ENCODE measurements around the gene ABLIM2. TPM values are rescaled to one million over a fixed set of nuclear protein-coding genes. Genes with fewer than 3 reads are reported as not detected.

The ABLIM2 gene
- total and polyA plus RNA-seq, 2 of the 8 experiments (the other 6 are each of a cell fraction or from before 2014, with no cell fraction given), result 2.8 to 3.0 TPM

GRCh38 chr4:7956934-7957656 is 201.5 kb downstream of the ABLIM2 start:
- FAIRE-seq, result no peak
- CTCF ChIA-PET (ENCODE audit: partially characterized antibody), result interaction anchor here (0.5 to 2.3 kb wide), 16 partner anchors 9 to 797 kb away, joined by 3 to 7 read pairs (median 3); partner anchors contain the start of gene AFAP1
- peak overlapping the region; percentile 60; the same call in 1 of the 2 replicates for H2BK12ac ChIP-seq (ENCODE audit: low read depth, low read length)

More at GRCh38 chr4:7956934-7957656, 201.5 kb downstream of the ABLIM2 start:
- H4K8ac ChIP-seq (ENCODE audit: extremely low read depth, insufficient read depth, low read length), result no peak overlapping the region
- DNase-seq (ENCODE audit: low read depth in 1 of 2, low spot score in 2 of 2), result no peak
- no peak overlapping the region for H4K91ac ChIP-seq (replicated peaks; ENCODE audit: insufficient read length, low read length)
- 0 out of 2 replicates have a peak overlapping the region, but pooled peaks have one; percentile 61 for H2BK20ac ChIP-seq (ENCODE audit: low read length)
- H3K4me1 ChIP-seq (replicated peaks in 1 of 4; ENCODE audit: control insufficient read depth in 3 of 4, insufficient read depth in 4 of 4, low read length in 3 of 4), result peaks cover 3 to 10% (median 7%) of the 10 kb centered on the region in 4 experiments
- H2BK120ac ChIP-seq (replicated peaks; ENCODE audit: low read depth, low read length), result no peak overlapping the region
- H3K9ac ChIP-seq (replicated peaks in 1 of 4; ENCODE audit: extremely low read depth in 1 of 4, low read depth in 3 of 4, low read length in 3 of 4), result no peak overlapping the region
- WGBS, 2 experiments (ENCODE audit: extremely low coverage in 1 of 2, insufficient coverage in 1 of 2, insufficient read length in 1 of 2, insufficient replicate concordance in 2 of 2, low coverage in 1 of 2, low lambda C conversion rate in 2 of 2, missing lambda C conversion rate in 1 of 2), result 91% methylated on average over 11 of the region's 11 CpGs; no CpG with 5 or more reads in 1 of the 2 experiments
- no peaks in the 10 kb centered on the region for H3K79me2 ChIP-seq (ENCODE audit: control insufficient read depth in 1 of 2, insufficient read depth in 2 of 2, low read length in 2 of 2)
- no peak overlapping the region for H3K27ac ChIP-seq (ENCODE audit: low read depth, low read length)
- POLR2A ChIA-PET (ENCODE audit: partially characterized antibody), result interaction anchor here (0.9 to 1.2 kb wide), 3 partner anchors 14 to 150 kb away, joined by 3 read pairs; no protein-coding TSS in a partner anchor
- no peak overlapping the region for H2BK15ac ChIP-seq (ENCODE audit: low read length)
- H3K9me3 ChIP-seq (ENCODE audit: insufficient read depth in 2 of 2, low read depth in 1 of 2, low read length in 1 of 2), result no peaks in the 10 kb centered on the region
- no peaks in the 10 kb centered on the region for H4K20me1 ChIP-seq (replicated peaks in 1 of 2; ENCODE audit: control insufficient read depth in 1 of 2, insufficient read depth in 2 of 2, low read length in 2 of 2)
- no peak overlapping the region for H3K4me3 ChIP-seq (ENCODE audit: extremely low read depth in 1 of 4, insufficient read depth in 2 of 4, low read depth in 3 of 4, low read length in 4 of 4)
- no peak overlapping the region; the same call in 1 of the 2 replicates for H2BK5ac ChIP-seq (ENCODE audit: low read depth, low read length)
- no peak overlapping the region for H3K56ac ChIP-seq (replicated peaks; ENCODE audit: insufficient read length, low read depth, low read length)
- no peak overlapping the region for H2AK5ac ChIP-seq (ENCODE audit: low read depth, low read length)
- H2AFZ ChIP-seq (ENCODE audit: low read length), result no peak overlapping the region
- H3K4ac ChIP-seq (replicated peaks; ENCODE audit: insufficient read length, low read depth, low read length), result no peak overlapping the region
- no peaks in the 10 kb centered on the region for H3K79me1 ChIP-seq (ENCODE audit: low read depth, low read length)
- H3K27me3 ChIP-seq (replicated peaks in 1 of 4; ENCODE audit: control insufficient read depth in 3 of 4, extremely low read depth in 1 of 4, insufficient read depth in 3 of 4, low read length in 3 of 4), result no peaks in the 10 kb centered on the region
- TF ChIP-seq TEAD4 (IDR thresholded peaks at IDR 0.05; ENCODE audit: low read depth, low read length) (peak; percentile 45; the same call in 1 of the 2 replicates), SP4 (IDR thresholded peaks at IDR 0.05; ENCODE audit: low read length) (no peak), EP300 (IDR thresholded peaks at IDR 0.05; ENCODE audit: borderline replicate concordance in 1 of 2, low read depth in 2 of 2, low read length in 2 of 2) (peak in 1 of 2 experiments; percentile 75; a peak in 1 of 3 replicates)
- no peak overlapping the region for H4K5ac ChIP-seq (ENCODE audit: insufficient read length, low read depth, low read length)
- H3K23me2 ChIP-seq (ENCODE audit: low read depth, low read length), result no peaks in the 10 kb centered on the region
- no peak overlapping the region for H3K23ac ChIP-seq (ENCODE audit: insufficient read length)
- no peak overlapping the region for H3K18ac ChIP-seq (ENCODE audit: extremely low read depth, low read length)
- no peaks in the 10 kb centered on the region for H3K36me3 ChIP-seq (ENCODE audit: control insufficient read depth in 2 of 4, insufficient read depth in 4 of 4, low read length in 3 of 4)
- H3K4me2 ChIP-seq (ENCODE audit: insufficient read depth in 1 of 2, low read depth in 2 of 2, low read length in 2 of 2), result no peak overlapping the region
- no peak overlapping the region for H3K14ac ChIP-seq (ENCODE audit: insufficient read length)

Measured in H1 (cell line).